ENCODE data around the gene MKKS. TPM values are rescaled to one million over a fixed set of nuclear protein-coding genes. Genes with fewer than 3 reads are reported as not detected.
"Not testable (repeated sequence)": the region's sequence is repeated elsewhere in the genome, so short reads cannot be mapped to it uniquely, and the experiment has no call there.

MKKS gene
- total RNA-seq, 2 donors from 2014 or later, result 3.2 to 5.4 TPM

- no peak overlapping the region for H3K27ac Mint-ChIP-seq
- H3K4me1 Mint-ChIP-seq, result peaks cover 4% of the 10 kb centered on the region
- H3K9me3 Mint-ChIP-seq, result no peaks in the 10 kb centered on the region
- peaks cover 51% of the 10 kb centered on the region for H3K36me3 Mint-ChIP-seq (ENCODE audit: low read depth)
- H3K27me3 Mint-ChIP-seq, result no peaks in the 10 kb centered on the region
- ATAC-seq (replicated peaks), result no peak
- no peak overlapping the region for H3K4me3 Mint-ChIP-seq
These were observed 21.2 kb downstream of the MKKS start for GRCh38 chr20:10412591-10413408.

DNA sequence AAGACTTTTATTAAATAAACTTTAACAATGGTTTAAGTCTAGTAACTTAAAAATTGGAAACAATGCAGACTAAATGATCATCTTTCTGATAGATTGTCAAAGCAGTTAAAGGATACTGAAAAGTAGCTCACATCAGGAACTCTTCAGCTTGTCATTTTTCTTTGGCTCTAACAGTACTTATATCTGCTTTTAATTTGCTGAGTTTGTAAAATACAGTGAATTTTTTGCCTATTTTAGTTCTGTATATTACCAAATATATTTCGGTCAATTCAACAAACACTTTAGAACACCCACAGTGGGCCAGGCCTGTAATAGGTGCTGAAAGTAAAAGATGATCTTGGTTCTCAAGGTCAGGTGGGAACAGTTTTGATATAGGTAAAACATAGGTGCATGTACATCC lies 22.3 kb downstream of the MKKS start:
- peaks cover 49% of the 10 kb centered on the region for H3K36me3 Mint-ChIP-seq (ENCODE audit: low read depth)
- no peaks in the 10 kb centered on the region for H3K4me1 Mint-ChIP-seq
- no peaks in the 10 kb centered on the region for H3K9me3 Mint-ChIP-seq
- no peak overlapping the region for H3K4me3 Mint-ChIP-seq
- no peak for ATAC-seq (replicated peaks)
- H3K27ac Mint-ChIP-seq, result no peak overlapping the region
- no peaks in the 10 kb centered on the region for H3K27me3 Mint-ChIP-seq

GRCh38 chr20:10408108-10408813 lies 25.8 kb downstream of the MKKS start:
- Mint-ChIP-seq H3K27ac (no peak overlapping the region), H3K36me3 (ENCODE audit: low read depth) (peaks cover 40% of the 10 kb centered on the region), H3K27me3 (no peaks in the 10 kb centered on the region), H3K4me1 (no peaks in the 10 kb centered on the region), H3K4me3 (no peak overlapping the region), H3K9me3 (no peaks in the 10 kb centered on the region)
- no peak for ATAC-seq (replicated peaks)

DNA sequence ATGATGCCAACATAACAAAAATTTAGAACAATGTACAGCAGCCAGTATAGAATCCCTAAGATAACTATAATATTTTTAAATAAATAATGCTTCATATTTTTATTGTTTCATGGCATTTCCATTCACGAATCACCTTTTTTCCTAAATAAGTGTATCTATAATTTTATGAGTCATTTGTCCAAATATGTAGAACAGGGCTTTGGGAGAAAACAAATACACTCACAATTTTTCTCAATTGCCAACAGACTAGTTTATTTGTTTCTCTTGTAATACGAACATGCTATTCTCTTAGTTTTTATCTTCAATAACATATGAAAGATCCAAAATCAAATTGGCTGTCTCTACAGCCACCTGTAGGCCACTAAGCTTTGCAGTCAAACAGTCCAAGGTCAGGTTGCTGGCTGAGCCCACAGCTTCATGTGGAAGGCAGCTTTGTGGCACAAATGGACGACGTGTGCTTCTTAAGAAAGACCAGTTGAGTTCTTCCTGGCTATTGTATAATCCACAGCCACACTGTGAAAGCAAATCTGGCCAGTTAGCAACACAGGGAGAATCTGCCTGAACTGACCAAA lies 29.0 kb downstream of the MKKS start:
- peaks cover 25% of the 10 kb centered on the region for H3K36me3 Mint-ChIP-seq (ENCODE audit: low read depth)

DNA sequence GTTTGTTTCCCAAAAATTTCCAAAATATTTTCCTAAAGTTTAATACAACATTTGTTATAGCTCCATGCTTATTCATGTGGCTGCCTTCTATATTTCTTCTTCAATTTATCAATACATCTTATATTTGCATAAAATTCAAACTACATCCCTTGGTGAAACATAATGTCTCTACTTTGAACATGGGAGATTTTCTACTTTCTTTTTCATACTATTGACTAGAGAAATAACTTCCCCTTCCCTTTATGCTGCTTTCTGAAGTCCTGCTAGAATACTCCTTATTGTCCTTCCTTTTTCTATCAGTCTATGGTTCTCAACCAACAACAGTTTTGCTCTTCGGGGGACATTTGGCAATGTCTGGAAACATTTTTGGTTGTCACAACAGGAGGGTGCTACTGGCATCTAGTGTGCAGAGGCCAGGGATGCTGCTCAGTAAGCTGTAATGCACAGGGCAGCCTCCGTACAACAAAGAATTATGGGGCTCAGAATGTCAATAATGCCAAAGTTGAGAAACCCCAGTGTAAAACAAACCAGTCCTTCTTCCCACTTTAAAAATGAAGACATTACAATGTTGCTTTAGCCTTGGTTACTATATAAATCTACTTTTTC lies 29.9 kb downstream of the MKKS start:
- Mint-ChIP-seq H3K4me1 (no peaks in the 10 kb centered on the region), H3K4me3 (no peak overlapping the region), H3K27ac (no peak overlapping the region)

More for the DNA sequence above, 29.0 kb downstream of the MKKS start:
- Mint-ChIP-seq H3K4me1 (no peaks in the 10 kb centered on the region), H3K4me3 (no peak overlapping the region), H3K27me3 (no peaks in the 10 kb centered on the region), H3K27ac (no peak overlapping the region), H3K9me3 (no peaks in the 10 kb centered on the region)
- ATAC-seq (replicated peaks), result no peak

DNA sequence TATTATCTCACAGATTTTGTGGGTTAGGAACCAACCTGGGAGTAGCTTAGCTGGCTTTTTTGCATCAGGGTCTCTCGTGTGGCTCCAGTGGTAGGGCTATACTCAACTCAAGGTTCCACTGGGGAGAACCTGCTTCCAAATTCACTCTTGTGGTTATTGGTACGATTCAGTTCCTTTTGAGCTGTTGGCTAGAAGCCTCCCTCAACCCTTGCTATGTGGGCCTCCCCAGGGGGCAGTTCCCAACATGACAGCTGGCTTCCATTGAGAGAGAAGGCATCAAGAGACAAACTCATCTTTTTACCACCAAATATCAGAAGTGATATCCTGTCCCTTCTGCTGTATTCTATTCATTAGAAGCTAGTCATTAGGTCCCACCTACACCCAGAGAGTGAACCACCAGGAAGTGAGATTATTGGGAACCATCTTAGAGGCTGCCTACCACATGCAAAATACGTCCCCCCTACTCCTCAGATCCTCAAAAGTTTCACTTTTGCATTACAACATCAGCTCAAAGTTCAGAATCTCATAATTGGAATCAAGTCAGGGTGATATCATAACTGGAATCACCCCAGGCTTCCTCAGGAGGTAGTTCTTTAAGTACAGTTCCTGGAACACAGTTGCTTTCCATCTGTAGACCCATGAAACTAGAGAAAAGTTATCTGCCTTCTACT lies 30.9 kb downstream of the MKKS start:
- ATAC-seq (replicated peaks), result no peak

More for the DNA sequence above, 29.9 kb downstream of the MKKS start:
- H3K36me3 Mint-ChIP-seq (ENCODE audit: low read depth), result peaks cover 25% of the 10 kb centered on the region
- H3K27me3 Mint-ChIP-seq, result no peaks in the 10 kb centered on the region
- no peak for ATAC-seq (replicated peaks)
- H3K9me3 Mint-ChIP-seq, result no peaks in the 10 kb centered on the region

GRCh38 chr20:10398834-10399369 lies 35.1 kb downstream of the MKKS start:
- Mint-ChIP-seq H3K9me3 (no peaks in the 10 kb centered on the region), H3K4me3 (no peak overlapping the region), H3K27ac (no peak overlapping the region), H3K36me3 (ENCODE audit: low read depth) (no peaks in the 10 kb centered on the region), H3K4me1 (no peaks in the 10 kb centered on the region), H3K27me3 (no peaks in the 10 kb centered on the region)
- no peak for ATAC-seq (replicated peaks)

More for the DNA sequence above, 30.9 kb downstream of the MKKS start:
- no peaks in the 10 kb centered on the region for H3K27me3 Mint-ChIP-seq
- no peaks in the 10 kb centered on the region for H3K9me3 Mint-ChIP-seq
- H3K4me1 Mint-ChIP-seq, result no peaks in the 10 kb centered on the region
- H3K4me3 Mint-ChIP-seq, result no peak overlapping the region
- no peak overlapping the region for H3K27ac Mint-ChIP-seq
- peaks cover 25% of the 10 kb centered on the region for H3K36me3 Mint-ChIP-seq (ENCODE audit: low read depth)

- H3K27ac Mint-ChIP-seq; H3K9me3 Mint-ChIP-seq; H3K4me1 Mint-ChIP-seq; H3K27me3 Mint-ChIP-seq; H3K36me3 Mint-ChIP-seq (ENCODE audit: low read depth); H3K4me3 Mint-ChIP-seq; ATAC-seq (replicated peaks): not testable (repeated sequence)
These were observed 39.3 kb downstream of the MKKS start for GRCh38 chr20:10394752-10395151.

- H3K4me1 Mint-ChIP-seq, result no peaks in the 10 kb centered on the region
- no peak overlapping the region for H3K27ac Mint-ChIP-seq
- H3K27me3 Mint-ChIP-seq, result peaks cover 4% of the 10 kb centered on the region
- no peak overlapping the region for H3K4me3 Mint-ChIP-seq
- ATAC-seq (replicated peaks), result no peak
- no peaks in the 10 kb centered on the region for H3K36me3 Mint-ChIP-seq (ENCODE audit: low read depth)
- no peaks in the 10 kb centered on the region for H3K9me3 Mint-ChIP-seq
These were observed 43.3 kb downstream of the MKKS start for GRCh38 chr20:10390709-10391108.

DNA sequence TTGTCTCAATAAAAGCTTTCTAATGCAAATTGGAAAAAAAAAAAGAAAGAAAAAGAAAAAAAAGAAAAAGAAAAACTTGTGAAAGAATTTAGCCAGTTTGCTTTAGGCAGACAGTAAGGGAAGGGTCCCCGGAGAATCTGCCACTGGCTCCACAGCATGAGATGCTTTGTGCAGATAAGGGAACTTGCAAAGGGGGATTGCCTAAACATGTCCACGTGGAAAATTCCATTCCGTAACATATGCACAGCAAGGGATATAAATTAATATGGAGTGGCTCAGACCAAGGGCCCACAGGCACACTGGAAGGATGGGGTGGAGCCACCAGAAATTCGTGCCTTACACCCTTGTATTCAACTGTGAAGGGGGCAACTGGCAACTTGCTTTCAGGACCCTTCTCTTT lies 45.4 kb downstream of the MKKS start:
- H3K4me1 Mint-ChIP-seq, result no peaks in the 10 kb centered on the region
- ATAC-seq (replicated peaks), result no peak
- peaks cover 4% of the 10 kb centered on the region for H3K27me3 Mint-ChIP-seq
- H3K27ac Mint-ChIP-seq, result no peak overlapping the region
- H3K36me3 Mint-ChIP-seq (ENCODE audit: low read depth), result no peaks in the 10 kb centered on the region
- no peaks in the 10 kb centered on the region for H3K9me3 Mint-ChIP-seq
- H3K4me3 Mint-ChIP-seq, result no peak overlapping the region

GRCh38 chr20:10387686-10388085 lies 46.3 kb downstream of the MKKS start:
- H3K27ac Mint-ChIP-seq, result no peak overlapping the region
- H3K9me3 Mint-ChIP-seq, result no peaks in the 10 kb centered on the region
- no peaks in the 10 kb centered on the region for H3K4me1 Mint-ChIP-seq

DNA sequence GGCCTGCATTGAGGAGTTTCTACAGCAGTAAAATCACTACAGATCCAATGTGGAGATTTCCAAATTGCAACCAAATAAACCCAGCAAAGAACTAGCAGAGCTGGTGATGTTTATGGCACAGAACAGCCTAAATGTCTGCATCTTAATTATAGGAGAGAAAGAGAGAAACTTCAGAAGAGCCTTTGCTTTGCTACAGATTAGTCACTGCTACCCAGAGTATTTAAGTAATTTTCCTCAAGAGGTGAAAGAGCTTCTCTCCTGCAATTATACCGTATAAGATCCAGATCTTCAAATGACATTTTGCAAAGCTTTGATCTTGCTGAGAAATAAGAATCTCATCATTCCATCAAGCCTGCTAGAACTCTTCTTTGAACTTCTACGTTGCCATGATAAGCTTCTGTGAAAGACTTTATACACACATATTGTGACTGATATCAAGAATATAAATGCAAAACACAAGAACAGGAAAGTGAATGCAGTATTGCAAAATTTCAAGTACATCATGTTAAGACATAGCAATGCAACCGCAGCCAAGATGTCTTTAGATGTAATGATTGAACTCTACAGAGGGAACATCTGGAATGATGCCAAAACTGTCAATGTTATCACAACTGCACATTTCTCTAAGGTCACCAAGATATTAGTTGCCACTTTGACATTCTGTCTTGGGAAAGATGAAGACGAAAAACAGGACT lies 48.0 kb downstream of the MKKS start:
- no peak for ATAC-seq (replicated peaks)
- Mint-ChIP-seq H3K9me3 (no peaks in the 10 kb centered on the region), H3K27ac (no peak overlapping the region), H3K4me1 (no peaks in the 10 kb centered on the region), H3K36me3 (ENCODE audit: low read depth) (no peaks in the 10 kb centered on the region), H3K4me3 (no peak overlapping the region), H3K27me3 (peaks cover 4% of the 10 kb centered on the region)

More at GRCh38 chr20:10387686-10388085, 46.3 kb downstream of the MKKS start:
- ATAC-seq (replicated peaks), result no peak
- no peaks in the 10 kb centered on the region for H3K36me3 Mint-ChIP-seq (ENCODE audit: low read depth)
- H3K27me3 Mint-ChIP-seq, result peaks cover 4% of the 10 kb centered on the region
- no peak overlapping the region for H3K4me3 Mint-ChIP-seq

- Mint-ChIP-seq H3K4me3 (no peak overlapping the region), H3K27me3 (peaks cover 11% of the 10 kb centered on the region), H3K36me3 (ENCODE audit: low read depth) (no peaks in the 10 kb centered on the region), H3K27ac (no peak overlapping the region), H3K9me3 (no peaks in the 10 kb centered on the region), H3K4me1 (no peaks in the 10 kb centered on the region)
- ATAC-seq (replicated peaks), result no peak
These were observed 52.5 kb downstream of the MKKS start for GRCh38 chr20:10381477-10381876.
